GM08714 (cell line): ENCODE results near the gene NUMB.
A peak's percentile ranks its signal among the peaks of the same experiment; 100 is the strongest.

ENCODE experiments used
- H3K4me3 ChIP-seq: fragments of 200-500 bp; sonication (Bioruptor generic); 2 replicates; pipeline ENCODE4 v1.5.1; 2014; ENCODE audit warnings: mild to moderate bottlenecking, low read length, inconsistent platforms
- ZNF274 ChIP-seq: IDR thresholded peaks from 2 replicates; pipeline ENCODE4 v1.6.1; 2012; ENCODE audit warnings: mild to moderate bottlenecking, low read depth, low read length

Gene NUMB

DNA sequence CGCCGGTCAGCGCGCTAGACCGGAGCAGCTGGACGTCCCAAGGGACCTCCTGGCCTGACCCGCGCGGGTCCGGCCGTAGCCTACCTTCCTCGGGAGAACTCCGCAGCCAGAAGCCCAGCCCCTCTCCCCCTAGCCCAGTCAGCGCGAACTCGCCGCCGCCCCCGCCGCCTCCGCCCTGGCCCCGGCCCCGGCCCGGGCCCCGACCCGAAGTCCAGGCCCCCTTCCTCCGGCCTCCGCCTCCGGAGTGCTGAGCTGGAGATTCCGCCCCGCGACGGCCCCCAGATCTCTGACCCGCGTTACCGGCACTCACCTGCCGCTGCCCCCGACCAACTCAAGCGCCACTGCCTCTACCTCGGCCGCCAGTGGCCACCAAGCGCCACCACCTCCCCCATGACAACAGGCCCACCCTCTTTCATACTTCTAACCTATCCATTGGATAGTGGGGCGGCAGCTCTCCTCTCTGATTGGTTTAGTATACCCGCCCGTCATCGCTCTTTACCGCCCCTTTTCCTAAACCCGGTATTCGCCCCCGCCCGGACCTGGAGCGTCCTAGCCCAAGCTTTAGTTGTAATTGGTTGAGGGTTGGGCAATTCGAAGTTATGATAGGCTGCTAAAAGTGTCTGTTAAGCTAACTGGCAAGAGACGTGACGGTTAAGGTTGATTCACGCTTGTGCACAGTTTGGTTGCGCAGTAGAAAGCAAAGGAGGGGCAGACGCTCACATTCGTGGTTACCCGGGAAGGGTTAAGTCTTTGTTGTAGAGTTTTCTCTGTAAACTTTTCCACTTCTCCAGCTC lies at the start of gene NUMB:
Gene NUMB, minus strand, starts transcription at position 364 of the 794 bp plus-strand sequence. CDS start 102,795 bp downstream, outside the sequence.
- no peak for TF ChIP-seq ZNF274
- peak within 1 kb of the TSS; percentile 85 for H3K4me3 ChIP-seq

DNA sequence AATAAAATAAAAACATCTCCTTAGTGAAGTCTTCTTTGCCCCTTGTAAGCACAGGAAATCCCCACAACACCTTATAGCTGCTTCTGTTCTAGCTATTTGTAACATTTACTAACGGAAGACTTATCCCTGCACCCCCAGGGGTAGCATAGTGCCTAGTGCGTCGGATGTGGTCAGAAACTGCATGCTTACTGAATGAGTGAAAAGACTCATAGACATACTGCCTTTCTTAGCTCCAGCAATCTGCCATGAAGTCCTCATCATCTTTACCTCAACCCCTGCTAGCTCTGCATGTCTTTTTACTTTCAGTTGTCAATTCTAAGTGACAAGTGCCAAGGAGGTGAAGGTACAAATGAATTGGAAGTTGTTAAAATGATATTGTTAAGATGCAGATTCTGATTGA lies 45.3 kb upstream of the NUMB start:
- no peak overlapping the region for H3K4me3 ChIP-seq
- no peak for TF ChIP-seq ZNF274

DNA sequence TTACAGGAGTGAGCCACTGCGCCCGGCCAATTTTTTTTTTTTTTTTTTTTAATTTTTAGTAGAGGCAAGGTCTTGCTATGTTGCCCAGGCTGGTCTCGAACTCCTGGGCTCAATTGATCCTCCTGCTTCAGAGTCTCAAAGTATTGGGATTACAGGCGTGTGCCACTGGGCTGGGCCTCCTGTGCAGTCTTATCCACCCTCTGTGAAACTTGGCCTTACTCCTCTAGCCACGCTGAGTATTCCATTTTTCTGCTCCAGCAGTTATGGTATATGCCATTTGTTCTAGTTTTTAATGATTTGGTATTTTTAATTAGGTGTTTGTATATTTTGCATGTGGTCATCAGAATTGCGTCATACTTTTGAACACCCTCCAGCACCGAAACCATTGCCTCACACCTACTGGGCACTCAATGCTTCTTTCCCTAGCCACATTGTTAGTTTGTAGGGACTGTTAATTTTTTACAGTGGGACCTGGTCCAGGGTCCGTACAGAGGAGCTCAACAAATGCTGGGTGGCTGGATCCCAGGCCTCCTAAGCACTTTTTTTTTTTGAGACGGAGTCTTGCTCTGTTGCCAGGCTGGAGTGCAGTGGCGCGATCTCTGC lies 43.8 kb upstream of the NUMB start:
- TF ChIP-seq ZNF274 = no peak
- no peak overlapping the region for H3K4me3 ChIP-seq

DNA sequence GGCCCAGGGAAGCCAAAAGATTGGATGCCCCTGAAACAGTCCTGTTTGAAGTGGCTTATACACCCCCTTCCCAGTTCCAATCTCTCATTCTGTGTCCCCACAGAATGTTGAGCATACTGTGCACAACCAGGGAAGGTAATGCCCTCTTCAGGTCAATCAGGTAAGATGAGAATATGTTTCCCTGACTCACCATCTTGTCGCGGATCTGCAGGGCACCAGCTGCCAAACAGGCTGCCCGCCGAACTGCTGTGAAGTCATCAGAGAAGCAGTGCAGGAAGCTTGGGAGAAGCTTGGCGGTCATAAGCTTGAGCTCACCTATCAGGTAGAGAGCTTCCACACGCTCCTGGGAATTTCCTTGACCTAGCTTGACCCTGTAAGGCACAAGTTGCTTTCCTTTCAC lies 42.0 kb upstream of the NUMB start:
- no peak for TF ChIP-seq ZNF274
- no peak overlapping the region for H3K4me3 ChIP-seq

DNA sequence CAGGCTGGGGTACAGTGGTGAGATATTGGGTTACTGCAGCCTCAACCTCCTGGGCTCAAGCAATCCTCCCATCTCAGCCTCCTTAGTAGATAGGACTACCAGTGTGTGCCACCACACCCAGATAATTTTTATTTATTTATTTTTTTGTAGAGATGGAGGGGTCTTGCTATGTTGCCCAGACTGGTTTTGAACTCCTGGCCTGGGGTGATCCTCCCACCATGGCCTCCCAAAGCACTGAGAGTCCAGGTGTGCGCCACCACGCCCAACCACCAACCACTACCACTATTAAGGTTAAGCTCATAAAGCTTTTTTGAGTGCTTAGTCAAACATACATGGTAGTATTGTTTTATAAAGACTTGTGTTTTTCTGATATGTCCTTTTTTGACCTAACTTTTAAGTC lies 36.2 kb upstream of the NUMB start:
- TF ChIP-seq ZNF274 = no peak
- no peak overlapping the region for H3K4me3 ChIP-seq

DNA sequence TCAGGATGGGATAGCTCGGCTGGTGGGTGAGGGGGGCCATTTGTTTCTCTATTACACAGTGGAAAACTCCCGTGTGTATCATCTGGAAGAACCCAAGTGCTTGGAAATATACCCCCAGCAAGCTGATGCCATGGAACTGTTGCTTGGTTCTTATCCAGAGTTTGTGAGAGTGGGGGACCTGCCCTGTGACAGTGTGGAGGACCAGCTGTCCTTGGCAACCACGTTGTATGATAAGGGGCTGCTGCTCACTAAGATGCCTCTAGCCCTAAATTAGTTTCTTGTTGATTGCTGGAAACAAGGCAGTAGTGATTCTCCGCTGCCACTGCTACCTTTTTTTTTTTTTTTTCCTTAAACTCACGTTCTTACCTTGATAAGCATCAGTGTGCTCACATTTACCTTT lies 34.3 kb upstream of the NUMB start:
- peak overlapping the region; percentile 82; the same call in 1 of the 2 replicates for H3K4me3 ChIP-seq
- no peak for TF ChIP-seq ZNF274

DNA sequence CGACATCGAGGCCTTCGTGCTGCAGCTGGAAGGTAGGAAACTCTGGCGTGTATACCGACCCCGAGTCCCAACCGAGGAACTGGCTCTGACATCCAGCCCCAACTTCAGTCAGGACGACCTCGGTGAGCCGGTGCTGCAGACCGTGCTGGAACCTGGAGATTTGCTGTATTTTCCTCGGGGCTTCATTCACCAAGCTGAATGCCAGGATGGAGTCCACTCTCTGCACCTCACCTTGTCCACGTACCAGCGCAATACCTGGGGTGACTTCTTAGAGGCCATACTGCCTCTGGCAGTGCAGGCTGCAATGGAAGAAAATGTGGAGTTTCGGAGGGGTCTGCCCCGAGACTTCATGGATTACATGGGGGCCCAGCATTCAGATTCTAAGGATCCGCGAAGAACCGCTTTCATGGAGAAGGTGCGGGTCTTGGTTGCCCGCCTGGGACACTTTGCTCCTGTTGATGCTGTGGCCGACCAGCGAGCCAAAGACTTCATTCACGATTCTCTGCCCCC lies 33.8 kb upstream of the NUMB start:
- peak overlapping the region; percentile 82 for H3K4me3 ChIP-seq
- no peak for TF ChIP-seq ZNF274

DNA sequence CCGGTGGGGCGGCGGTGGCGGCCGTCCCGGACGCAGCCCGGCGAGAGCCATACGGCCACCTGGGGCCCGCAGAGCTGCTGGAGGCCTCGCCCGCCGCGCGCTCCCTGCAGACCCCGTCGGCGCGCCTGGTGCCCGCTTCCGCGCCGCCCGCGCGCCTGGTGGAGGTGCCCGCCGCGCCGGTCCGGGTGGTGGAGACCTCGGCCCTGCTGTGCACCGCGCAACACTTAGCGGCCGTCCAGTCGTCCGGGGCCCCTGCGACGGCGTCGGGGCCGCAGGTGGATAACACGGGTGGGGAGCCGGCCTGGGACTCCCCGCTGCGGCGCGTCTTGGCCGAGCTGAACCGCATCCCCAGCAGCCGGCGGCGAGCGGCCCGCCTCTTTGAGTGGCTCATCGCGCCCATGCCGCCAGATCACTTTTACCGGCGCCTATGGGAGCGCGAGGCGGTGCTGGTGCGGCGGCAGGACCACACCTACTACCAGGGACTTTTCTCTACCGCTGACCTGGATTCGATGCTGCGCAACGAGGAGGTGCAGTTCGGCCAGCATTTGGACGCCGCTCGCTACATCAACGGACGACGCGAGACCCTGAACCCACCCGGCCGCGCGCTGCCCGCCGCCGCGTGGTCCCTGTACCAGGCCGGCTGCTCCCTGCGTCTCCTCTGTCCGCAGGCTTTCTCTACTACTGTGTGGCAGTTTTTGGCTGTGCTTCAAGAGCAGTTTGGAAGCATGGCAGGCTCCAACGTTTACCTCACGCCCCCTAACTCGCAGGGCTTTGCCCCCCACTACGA lies 33.1 kb upstream of the NUMB start:
- peak overlapping the region; percentile 82 for H3K4me3 ChIP-seq
- TF ChIP-seq ZNF274 = no peak

DNA sequence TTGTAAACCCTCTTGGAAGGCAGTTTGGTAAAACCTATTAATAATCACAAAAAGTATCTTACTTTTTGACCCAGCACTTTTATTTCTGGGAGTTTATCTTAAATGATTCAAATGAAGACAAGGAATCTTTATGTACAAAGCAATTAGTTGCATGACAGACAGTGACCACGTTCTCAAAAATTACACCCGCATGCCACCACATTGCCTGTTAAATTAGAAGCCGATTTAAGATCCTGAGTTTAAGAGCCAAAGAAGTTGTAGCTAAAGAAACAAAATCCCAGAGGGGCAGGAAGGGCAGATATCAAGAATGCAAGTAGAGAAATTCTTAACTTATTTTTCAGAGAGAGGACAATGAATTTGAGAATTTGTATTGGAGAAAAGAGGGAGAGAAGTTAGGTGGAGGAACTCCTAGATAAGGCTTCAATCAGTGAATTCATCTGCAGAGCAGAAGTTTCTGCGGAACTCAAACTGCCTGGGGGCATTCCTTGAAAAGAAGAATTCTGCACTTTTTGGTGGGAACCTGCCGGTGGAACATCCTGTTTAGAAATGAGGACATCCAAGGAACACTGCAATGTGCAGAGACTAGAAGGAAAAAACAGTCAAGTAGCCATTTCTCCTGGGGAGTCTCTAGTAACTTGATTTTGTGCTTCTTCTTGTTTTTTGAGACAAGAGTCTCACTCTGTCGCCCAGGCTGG lies 31.3 kb upstream of the NUMB start:
- TF ChIP-seq ZNF274 = no peak

DNA sequence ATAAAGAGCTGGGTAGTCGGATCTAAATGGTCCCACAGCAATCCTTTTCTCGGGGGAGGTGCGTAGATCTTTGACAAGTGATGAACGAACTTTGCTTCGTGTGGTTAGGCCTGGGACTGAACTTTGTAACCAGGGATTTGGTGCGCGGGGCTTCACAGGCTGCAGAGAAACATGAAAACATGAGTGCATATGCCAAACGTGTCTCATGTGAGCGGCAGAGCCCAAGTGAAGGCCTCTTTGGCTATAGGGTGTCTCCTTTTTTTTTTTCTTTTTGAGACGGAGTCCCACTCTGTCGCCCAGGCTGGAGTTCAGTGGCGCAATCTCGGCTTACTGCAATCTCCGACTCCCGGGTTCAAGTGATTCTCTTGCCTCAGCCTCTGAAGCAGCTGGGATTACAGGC lies 20.3 kb upstream of the NUMB start:
- H3K4me3 ChIP-seq = no peak overlapping the region
- TF ChIP-seq ZNF274 = no peak

More for the DNA sequence above, 31.3 kb upstream of the NUMB start:
- no peak overlapping the region for H3K4me3 ChIP-seq

DNA sequence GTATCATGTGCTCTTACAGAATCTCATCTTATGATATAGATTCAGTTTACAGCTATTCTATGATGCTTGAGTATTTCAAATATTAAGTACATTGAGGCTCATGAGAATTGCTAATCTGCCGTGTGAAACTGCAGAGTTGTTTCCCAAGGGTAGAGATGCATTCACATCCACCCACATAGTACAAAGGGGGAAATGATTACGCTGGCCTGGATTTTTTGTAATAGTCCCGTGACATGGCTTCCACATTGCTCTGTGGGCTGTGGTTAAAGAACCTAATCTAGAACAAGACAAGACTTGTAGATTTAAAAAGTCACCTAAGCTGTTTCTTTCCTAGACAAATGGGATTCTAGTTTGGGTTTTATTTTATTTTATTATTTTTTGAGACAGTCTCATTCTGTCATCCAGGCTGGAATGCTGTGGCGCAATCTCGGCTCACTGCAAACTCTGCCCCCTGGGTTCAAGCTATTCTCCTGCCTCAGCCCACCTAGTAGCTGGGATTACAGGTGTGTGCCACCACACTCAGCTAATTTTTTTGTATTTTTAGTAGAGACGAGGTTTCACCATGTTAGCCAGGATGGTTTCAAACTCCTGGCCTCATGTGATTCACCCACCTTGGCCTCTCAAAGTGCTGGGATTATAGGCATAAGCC lies 19.4 kb upstream of the NUMB start:
- H3K4me3 ChIP-seq = no peak overlapping the region
- no peak for TF ChIP-seq ZNF274

DNA sequence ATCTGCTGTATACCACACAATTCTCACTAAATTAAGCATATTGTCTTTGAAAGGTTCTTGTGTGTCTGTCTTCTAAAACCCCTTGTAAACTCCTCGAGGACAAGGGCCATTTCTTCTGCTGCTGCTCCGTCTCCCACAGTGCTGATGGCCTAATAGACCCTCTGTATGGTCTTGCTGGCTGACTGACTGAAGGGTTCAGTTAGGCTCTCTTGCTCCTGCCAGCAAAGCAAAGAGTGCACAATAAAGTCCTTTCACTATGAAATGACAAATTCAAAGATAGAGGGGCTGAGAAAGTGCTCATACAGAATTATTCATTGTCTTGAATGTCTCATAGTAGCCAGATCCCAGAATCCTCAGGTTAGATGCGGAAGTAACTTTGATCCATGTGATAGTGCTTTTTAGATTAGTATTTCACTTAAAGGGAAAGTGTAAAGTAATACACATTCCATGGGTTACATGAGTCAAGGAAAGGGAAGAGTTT lies 18.1 kb upstream of the NUMB start:
- TF ChIP-seq ZNF274 = no peak

DNA sequence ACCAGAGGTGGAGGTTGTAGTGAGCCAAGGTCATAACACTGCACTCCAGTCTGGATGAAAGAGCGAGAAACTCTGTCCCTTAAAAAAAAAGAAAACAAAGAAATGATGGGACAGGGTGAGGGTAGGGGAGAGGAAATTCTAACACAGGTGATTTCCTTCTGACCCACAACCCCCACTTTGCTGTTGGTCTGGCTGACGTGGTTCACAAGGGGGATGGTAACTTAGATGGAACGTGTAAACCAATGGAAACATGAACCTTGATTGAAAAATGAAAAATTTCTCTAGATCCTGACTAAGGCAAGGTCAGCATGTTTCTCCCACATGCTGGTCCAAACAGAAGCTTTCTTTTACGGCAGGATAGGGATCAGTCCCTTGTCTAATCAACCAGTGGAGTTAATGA lies 16.6 kb upstream of the NUMB start:
- H3K4me3 ChIP-seq = no peak overlapping the region
- TF ChIP-seq ZNF274 = no peak

More for the DNA sequence above, 18.1 kb upstream of the NUMB start:
- no peak overlapping the region for H3K4me3 ChIP-seq
